ENCODE data around the gene CFAP97D2. TPM values are rescaled to one million over a fixed set of nuclear protein-coding genes. Genes with fewer than 3 reads are reported as not detected.

The CFAP97D2 gene
- total RNA-seq, 2 experiments from 2014 or later, result 0.47 to 0.52 TPM

- Mint-ChIP-seq H3K36me3 (ENCODE audit: low read depth) (peaks cover 8% of the 10 kb centered on the region), H3K4me3 (peak overlapping the region; percentile 39), H3K4me1 (ENCODE audit: low read depth) (peaks cover 55% of the 10 kb centered on the region), H3K27ac (peak overlapping the region; percentile 85), H3K9me3 (peaks cover 5% of the 10 kb centered on the region), H3K27me3 (no peaks in the 10 kb centered on the region)
- ATAC-seq (ENCODE audit: poor library complexity) (peak; percentile 59), DNase-seq (peak in 2 of 14 experiments; percentile 50)
- intact Hi-C loops (cut with DNase I, micrococcal nuclease), result loop anchor here in 1 of 2 experiments (2.0 to 5.0 kb wide), 2 partner anchors 27 to 40 kb away; no protein-coding TSS in a partner anchor
- TF ChIP-seq CTCF (IDR thresholded peaks at IDR 0.05), result no peak
- POLR2A ChIA-PET, result interaction anchor here (1.1 to 3.6 kb wide), 5 partner anchors 10 to 26 kb away, joined by 3 to 19 read pairs (median 3); no protein-coding TSS in a partner anchor
- Histone ChIP-seq H3K4me1 (ENCODE audit: insufficient read depth, low read length) (peaks cover 48% of the 10 kb centered on the region), H3K27me3 (ENCODE audit: control insufficient read depth in 1 of 2, insufficient read depth in 2 of 2, low read length in 2 of 2) (no peaks in the 10 kb centered on the region), H3K4me3 (ENCODE audit: low read length) (no peak overlapping the region), H3K9me3 (ENCODE audit: control insufficient read depth in 1 of 2, insufficient read depth in 1 of 2, low read length in 2 of 2) (peaks cover 4 to 5% of the 10 kb centered on the region in 2 experiments), H3K27ac (ENCODE audit: low read depth in 1 of 2, low read length in 2 of 2) (no peak overlapping the region), H3K36me3 (ENCODE audit: insufficient read depth, low read length) (no peaks in the 10 kb centered on the region)
- CTCF ChIA-PET, result interaction anchor here (1.4 kb wide), 1 partner anchor 20 kb away, joined by 3 read pairs; no protein-coding TSS in a partner anchor
Measured at GRCh38 chr13:114167426-114167825, 11.6 kb upstream of the CFAP97D2 start.

- H3K27ac ChIP-seq (ENCODE audit: low read depth in 1 of 2, low read length in 2 of 2), result no peak overlapping the region
- peak overlapping the region; percentile 39 for H3K4me3 Mint-ChIP-seq
- intact Hi-C loops (cut with DNase I, micrococcal nuclease), result loop anchor here in 1 of 2 experiments (2.0 to 5.0 kb wide), 2 partner anchors 27 to 39 kb away; no protein-coding TSS in a partner anchor
- H3K27ac Mint-ChIP-seq, result peak overlapping the region; percentile 85
- peaks cover 44% of the 10 kb centered on the region for H3K4me1 ChIP-seq (ENCODE audit: insufficient read depth, low read length)
- no peaks in the 10 kb centered on the region for H3K27me3 Mint-ChIP-seq
- DNase-seq, result no peak
- H3K4me1 Mint-ChIP-seq (ENCODE audit: low read depth), result peaks cover 50% of the 10 kb centered on the region
- ATAC-seq (ENCODE audit: poor library complexity), result peak; percentile 50
- peaks cover 9% of the 10 kb centered on the region for H3K36me3 Mint-ChIP-seq (ENCODE audit: low read depth)
- ChIA-PET CTCF (no interaction called here), POLR2A (interaction anchor here (1.1 to 3.6 kb wide), 5 partner anchors 11 to 27 kb away, joined by 3 to 19 read pairs (median 3); no protein-coding TSS in a partner anchor)
- no peaks in the 10 kb centered on the region for H3K36me3 ChIP-seq (ENCODE audit: insufficient read depth, low read length)
- H3K9me3 Mint-ChIP-seq, result peaks cover 5% of the 10 kb centered on the region
- no peaks in the 10 kb centered on the region for H3K27me3 ChIP-seq (ENCODE audit: control insufficient read depth in 1 of 2, insufficient read depth in 2 of 2, low read length in 2 of 2)
- H3K4me3 ChIP-seq (ENCODE audit: low read length), result no peak overlapping the region
- TF ChIP-seq CTCF (IDR thresholded peaks at IDR 0.05), result no peak
- H3K9me3 ChIP-seq (ENCODE audit: control insufficient read depth in 1 of 2, insufficient read depth in 1 of 2, low read length in 2 of 2), result peaks cover 4 to 10% of the 10 kb centered on the region in 2 experiments
Measured at GRCh38 chr13:114167885-114168284, 11.2 kb upstream of the CFAP97D2 start.

GRCh38 chr13:114173272-114173671, 5.8 kb upstream of the CFAP97D2 start:
- H3K4me1 ChIP-seq (ENCODE audit: insufficient read depth, low read length), result peaks cover 37% of the 10 kb centered on the region
- Mint-ChIP-seq H3K4me3 (no peak overlapping the region), H3K27ac (no peak overlapping the region), H3K27me3 (no peaks in the 10 kb centered on the region), H3K36me3 (ENCODE audit: low read depth) (peaks cover 27% of the 10 kb centered on the region), H3K9me3 (peaks cover 11% of the 10 kb centered on the region), H3K4me1 (ENCODE audit: low read depth) (peaks cover 36% of the 10 kb centered on the region)
- TF ChIP-seq CTCF (IDR thresholded peaks at IDR 0.05), result no peak
- intact Hi-C loops (cut with DNase I, micrococcal nuclease), result no loop called here
- ATAC-seq (ENCODE audit: poor library complexity), result no peak
- H3K27me3 ChIP-seq (ENCODE audit: control insufficient read depth in 1 of 2, insufficient read depth in 2 of 2, low read length in 2 of 2), result no peaks in the 10 kb centered on the region
- no peak overlapping the region for H3K4me3 ChIP-seq (ENCODE audit: low read length)
- CTCF ChIA-PET, result no interaction called here
- DNase-seq, result no peak
- no peaks in the 10 kb centered on the region for H3K36me3 ChIP-seq (ENCODE audit: insufficient read depth, low read length)
- POLR2A ChIA-PET, result interaction anchor here (1.5 to 1.9 kb wide), 2 partner anchors 11 to 32 kb away, joined by 4 to 9 read pairs; no protein-coding TSS in a partner anchor
- H3K9me3 ChIP-seq (ENCODE audit: control insufficient read depth in 1 of 2, insufficient read depth in 1 of 2, low read length in 2 of 2), result peaks cover 12 to 24% of the 10 kb centered on the region in 2 experiments
- no peak overlapping the region for H3K27ac ChIP-seq (ENCODE audit: low read depth in 1 of 2, low read length in 2 of 2)

Measured in CD4-positive, alpha-beta T cell (primary cell).